ENCODE results near the gene RAVER1. TPM values are rescaled to one million over a fixed set of nuclear protein-coding genes. Genes with fewer than 3 reads are reported as not detected.

The RAVER1 gene
- total and polyA plus RNA-seq, 10 donors, result 4.8 to 45.1 (median 36.2) TPM

DNA sequence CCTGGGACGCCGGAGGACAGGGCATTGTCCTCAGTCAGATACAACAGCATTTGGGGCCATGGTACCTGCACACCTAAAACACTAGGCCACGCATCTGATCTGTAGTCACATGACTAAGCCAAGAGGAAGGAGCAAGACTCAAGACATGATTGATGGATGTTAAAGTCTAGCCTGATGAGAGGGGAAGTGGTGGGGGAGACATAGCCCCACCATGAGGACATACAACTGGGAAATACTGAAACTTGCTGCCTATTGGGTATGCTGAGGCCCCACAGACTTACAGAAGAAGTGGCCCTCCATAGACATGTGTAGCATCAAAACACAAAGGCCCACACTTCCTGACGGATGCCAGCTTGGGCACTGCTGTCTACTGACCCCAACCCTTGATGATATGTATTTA, 47.9 kb downstream of the RAVER1 start:
- DNase-seq, result no peak
- peaks cover 3 to 60% (median 49%) of the 10 kb centered on the region in 6 donors for H3K36me3 ChIP-seq
- peaks cover 4 to 38% (median 32%) of the 10 kb centered on the region in 7 donors for H3K27me3 ChIP-seq (replicated peaks in 1 of 7)
- no peaks in the 10 kb centered on the region for H3K9me3 ChIP-seq
- H3K27ac ChIP-seq, result peak overlapping the region in 1 of 8 donors; percentile 74
- no peak overlapping the region for H3K4me3 ChIP-seq
- intact Hi-C loops (cut with DNase I; ENCODE audit: low total_unique reads), result no loop called here
- TF ChIP-seq POLR2AphosphoS5 (IDR thresholded peaks at IDR 0.05) (peak in 1 of 3 donors; percentile 34), CTCF (IDR thresholded peaks at IDR 0.05 in 8 of 11, conservative IDR thresholded peaks at IDR 0.05 in 3 of 11) (no peak), POLR2A (IDR thresholded peaks at IDR 0.05) (no peak)
- WGBS, 5 donors, result 77 to 85% (median 79%) methylated on average over 4 of the region's 4 CpGs
- H3K4me1 ChIP-seq, result peaks cover 45 to 97% (median 71%) of the 10 kb centered on the region in 6 donors

DNA sequence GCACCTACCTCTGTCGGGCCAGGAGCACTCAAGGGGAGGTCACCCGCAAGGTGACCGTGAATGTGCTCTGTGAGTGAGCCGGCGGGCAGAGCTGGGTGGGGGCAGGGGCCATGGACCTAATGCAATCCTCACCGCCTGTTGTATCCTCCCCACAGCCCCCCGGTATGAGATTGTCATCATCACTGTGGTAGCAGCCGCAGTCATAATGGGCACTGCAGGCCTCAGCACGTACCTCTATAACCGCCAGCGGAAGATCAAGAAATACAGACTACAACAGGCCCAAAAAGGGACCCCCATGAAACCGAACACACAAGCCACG, 48.4 kb downstream of the RAVER1 start:
- H3K9me3 ChIP-seq, result no peaks in the 10 kb centered on the region
- no peak overlapping the region for H3K4me3 ChIP-seq
- H3K27ac ChIP-seq, result no peak overlapping the region
- TF ChIP-seq POLR2A (IDR thresholded peaks at IDR 0.05) (no peak), CTCF (IDR thresholded peaks at IDR 0.05 in 8 of 11, conservative IDR thresholded peaks at IDR 0.05 in 3 of 11) (no peak), POLR2AphosphoS5 (IDR thresholded peaks at IDR 0.05) (peak in 1 of 3 donors; percentile 45)
- WGBS, 5 donors, result 89 to 96% (median 92%) methylated on average over 10 to 13 of the region's 13 CpGs
- H3K27me3 ChIP-seq (replicated peaks in 1 of 7), result peaks cover 4 to 33% (median 27%) of the 10 kb centered on the region in 7 donors
- H3K4me1 ChIP-seq, result peaks cover 40 to 97% (median 69%) of the 10 kb centered on the region in 6 donors
- peaks cover 3 to 64% (median 49%) of the 10 kb centered on the region in 6 donors for H3K36me3 ChIP-seq
- no peak for DNase-seq
- intact Hi-C loops (cut with DNase I; ENCODE audit: low total_unique reads), result no loop called here

GRCh38 chr19:10284065-10284959, 49.0 kb downstream of the RAVER1 start:
- Histone ChIP-seq H3K4me3 (no peak overlapping the region), H3K4me1 (peaks cover 37 to 97% (median 69%) of the 10 kb centered on the region in 6 donors), H3K9me3 (no peaks in the 10 kb centered on the region), H3K27me3 (replicated peaks in 1 of 7) (peaks cover under 1 to 27% (median 21%) of the 10 kb centered on the region in 7 donors), H3K36me3 (peaks cover 3 to 71% (median 51%) of the 10 kb centered on the region in 6 donors), H3K27ac (no peak overlapping the region)
- intact Hi-C loops (cut with DNase I; ENCODE audit: low total_unique reads), result no loop called here
- no peak for DNase-seq
- TF ChIP-seq CTCF (IDR thresholded peaks at IDR 0.05 in 8 of 11, conservative IDR thresholded peaks at IDR 0.05 in 3 of 11) (no peak), POLR2AphosphoS5 (IDR thresholded peaks at IDR 0.05) (peak; percentile 34 to 59 (median 53))
- 91 to 93% (median 92%) methylated on average over 27 to 34 of the region's 34 CpGs for WGBS, 5 donors
